ENCODE results near the gene ARMH4.

The ARMH4 gene

DNA sequence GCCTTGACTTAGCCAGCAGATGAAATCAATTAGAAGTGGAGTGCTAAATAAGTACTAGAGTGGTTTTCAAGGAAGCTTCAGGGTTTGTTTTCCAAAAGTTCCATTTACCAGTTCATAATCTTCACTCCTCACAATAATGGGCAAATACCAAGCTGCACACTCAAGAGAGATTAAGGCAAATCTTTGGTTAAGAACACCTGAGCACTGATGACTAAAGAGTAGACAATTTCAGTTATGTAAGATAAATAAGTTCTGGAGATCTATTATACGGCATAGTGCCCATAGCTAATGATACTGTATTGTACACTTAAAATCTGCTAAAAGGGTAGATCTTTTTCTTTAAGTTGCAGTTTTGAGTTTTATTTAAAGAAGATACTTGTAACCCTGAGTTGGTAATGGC lies 125.0 kb downstream of the ARMH4 start:
- no peak for DNase-seq

DNA sequence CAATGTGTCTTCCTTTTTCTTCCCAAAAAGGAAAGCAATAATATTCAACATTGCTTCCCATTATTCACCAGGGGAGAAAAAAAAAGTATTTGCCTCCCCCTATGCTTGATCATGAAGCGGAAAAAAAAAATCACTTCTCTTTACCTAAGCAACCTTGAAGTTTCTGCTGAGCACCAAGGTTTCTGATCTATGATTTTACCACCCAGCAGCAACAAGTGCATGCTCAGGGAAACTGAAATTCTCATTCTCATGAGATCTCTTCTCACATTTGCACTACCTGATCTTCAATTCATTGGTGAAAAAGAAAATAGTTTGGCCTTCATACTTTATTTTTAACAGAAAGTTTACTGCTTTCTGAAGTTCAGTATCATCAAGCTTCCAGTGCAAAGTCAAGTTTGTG lies 125.8 kb downstream of the ARMH4 start:
- DNase-seq: no peak

DNA sequence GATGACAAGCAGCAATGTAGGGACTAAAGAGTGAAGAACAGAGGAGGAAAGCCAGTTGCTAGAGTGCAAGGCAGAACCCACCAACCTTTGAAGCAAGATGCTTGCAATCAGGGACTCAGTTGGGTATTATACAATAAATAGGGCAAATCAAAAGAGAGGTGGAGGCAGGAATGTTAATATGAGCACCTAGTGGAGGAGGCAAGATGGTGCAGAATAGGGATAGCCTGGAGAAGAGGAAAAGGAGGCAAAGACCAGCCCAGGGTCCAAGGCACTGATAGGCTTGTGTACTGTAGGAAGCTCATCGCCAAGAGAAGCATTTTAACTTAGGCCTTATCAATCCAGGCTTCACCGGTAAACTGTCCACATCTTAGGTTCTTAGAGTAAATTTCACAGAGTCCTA lies 137.2 kb downstream of the ARMH4 start:
- DNase-seq: no peak

DNA sequence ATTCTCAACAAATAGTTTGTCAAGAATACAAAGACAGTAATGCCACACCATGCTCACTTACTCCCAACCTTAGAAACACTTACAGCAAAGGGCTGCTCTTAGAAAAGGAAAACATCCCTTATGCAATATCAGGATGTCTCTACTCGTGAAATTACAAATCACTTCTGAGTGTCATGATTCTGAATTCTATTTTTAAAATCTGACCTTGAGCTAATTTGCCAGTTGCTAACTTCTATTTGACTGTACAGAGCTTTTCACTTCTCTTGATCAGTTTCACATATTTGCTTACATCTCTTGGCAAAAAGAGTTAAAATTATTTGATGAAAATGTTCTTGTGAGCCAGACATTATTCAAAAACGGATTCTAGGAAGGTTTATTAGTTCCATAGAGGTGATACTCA lies 149.4 kb downstream of the ARMH4 start:
- DNase-seq: no peak

DNA sequence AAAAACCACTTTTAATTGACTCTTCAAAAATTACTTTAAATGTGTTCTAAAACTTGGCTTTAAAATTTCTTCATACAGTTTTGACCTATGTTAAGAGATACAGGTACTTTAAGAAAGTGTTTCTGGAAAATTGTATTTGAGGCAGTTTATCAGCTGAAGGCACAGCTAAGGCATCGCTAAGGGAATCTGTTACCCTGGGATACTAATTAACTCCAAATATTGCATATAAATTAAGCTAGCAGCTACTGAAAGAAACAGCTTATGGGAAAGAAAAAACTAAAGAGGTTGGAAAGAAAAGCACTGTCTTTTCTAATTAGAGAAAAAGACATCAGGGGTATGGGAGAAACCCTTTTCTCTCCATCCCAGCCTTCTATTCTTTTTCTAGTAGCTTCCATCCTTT lies 152.0 kb downstream of the ARMH4 start:
- no peak for DNase-seq

DNA sequence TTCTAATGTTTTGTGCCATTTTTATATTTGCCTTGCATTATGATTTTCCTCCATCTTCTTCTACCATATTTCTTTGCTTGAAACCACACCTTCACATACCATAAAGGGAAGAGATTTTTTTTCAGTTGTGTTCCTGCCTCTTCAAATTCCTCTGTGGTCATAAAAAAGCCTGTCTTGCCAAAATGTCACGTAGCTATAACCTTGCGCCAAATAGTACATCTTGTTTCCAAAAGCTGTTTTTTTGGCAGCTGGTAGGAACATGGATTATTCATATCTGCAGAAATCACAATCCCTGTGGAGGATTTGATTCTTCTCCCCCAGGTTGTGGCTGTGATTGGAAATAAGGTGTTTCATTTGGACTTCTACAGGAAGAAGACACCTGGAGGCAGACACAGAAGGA lies 152.5 kb downstream of the ARMH4 start:
- DNase-seq: no peak

DNA sequence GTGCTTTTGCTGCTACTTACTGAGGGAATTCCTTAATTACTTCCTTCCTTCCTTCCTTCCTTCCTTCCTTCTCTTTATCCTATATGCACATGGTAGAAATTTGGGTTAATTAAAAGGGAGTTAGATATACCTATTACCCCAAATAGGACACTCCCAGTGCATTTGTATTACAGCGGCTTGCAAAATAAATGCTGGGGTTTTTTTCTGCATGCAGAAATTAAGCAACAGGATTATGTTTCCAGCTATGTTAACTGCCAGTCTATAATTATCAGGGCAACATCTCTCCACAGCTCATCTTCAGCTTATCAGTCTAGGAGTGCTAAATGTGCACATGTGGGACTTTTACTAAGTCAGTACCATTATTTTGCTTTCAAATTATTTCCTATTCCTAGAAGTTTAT lies 153.2 kb downstream of the ARMH4 start:
- DNase-seq: no peak

DNA sequence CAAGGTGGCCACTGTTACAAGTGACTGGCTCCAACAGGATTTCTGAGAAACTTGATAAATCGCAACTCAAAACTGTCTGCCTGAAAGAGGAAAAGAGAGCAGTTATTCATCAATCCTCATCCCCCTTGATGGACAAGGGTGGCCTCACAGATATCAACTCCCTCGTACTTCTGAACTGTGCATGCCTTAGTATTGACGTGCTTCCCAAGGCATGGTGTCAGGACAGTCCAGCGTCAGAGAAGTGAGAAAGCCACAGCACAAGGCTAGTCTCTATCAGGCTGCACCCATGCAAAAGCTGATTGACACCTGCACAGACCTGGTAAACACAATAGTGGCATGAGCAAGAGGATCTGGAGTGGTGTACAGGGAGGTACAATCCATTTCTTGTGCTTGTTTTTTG lies 160.7 kb downstream of the ARMH4 start:
- no peak for DNase-seq

DNA sequence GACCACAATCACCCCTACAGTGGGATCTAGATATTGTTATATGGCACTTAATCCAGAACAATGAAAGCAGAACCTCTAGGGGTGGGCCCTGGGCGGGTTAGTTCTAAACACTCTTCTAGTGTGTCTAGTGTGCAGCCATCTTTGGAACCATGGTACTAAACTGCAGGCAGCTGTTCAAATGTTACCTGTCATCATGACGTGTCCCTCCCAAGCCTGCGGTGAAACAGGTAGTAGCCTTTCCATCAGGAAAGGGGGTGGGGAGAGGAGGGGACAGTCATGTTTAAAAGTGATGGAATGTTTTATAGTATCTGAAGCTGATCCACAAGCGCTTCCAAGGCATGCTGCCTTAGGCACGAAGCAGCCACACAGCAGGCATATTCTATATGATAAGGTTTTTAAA lies 163.6 kb downstream of the ARMH4 start:
- DNase-seq: no peak

DNA sequence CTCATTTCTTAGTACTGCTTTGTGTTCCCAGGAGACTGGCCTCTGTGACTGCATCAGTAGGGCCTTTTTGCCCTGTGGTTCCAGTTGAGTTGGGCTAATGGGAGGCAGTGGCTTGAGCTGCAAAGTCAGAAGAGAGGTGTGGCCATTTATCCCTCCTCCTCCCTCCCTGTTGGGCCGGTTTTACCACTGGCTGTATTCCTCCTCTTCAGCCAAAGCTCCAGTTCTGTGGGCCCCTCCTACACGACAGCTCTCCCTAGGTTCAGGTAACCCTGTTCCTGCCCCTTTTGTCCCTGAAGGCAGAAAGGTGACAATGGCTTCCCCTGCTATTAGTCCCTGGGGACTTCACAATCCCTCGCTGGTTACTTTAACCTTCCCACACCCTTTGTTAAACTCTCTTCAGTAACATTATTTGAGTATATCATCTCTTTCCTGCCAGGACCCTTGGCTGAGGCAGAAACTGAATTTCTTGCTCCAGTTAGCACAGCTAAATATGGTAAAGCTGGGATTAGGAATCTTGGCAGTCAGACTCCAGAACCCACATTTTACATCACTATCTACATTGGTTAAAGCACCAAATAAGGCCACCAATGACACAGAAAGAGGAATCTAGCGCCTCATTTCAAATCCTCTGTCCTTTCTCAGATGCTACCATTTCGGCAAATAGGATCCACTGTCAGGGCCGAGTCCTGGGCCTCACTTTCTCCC lies 164.3 kb downstream of the ARMH4 start:
- DNase-seq: no peak

DNA sequence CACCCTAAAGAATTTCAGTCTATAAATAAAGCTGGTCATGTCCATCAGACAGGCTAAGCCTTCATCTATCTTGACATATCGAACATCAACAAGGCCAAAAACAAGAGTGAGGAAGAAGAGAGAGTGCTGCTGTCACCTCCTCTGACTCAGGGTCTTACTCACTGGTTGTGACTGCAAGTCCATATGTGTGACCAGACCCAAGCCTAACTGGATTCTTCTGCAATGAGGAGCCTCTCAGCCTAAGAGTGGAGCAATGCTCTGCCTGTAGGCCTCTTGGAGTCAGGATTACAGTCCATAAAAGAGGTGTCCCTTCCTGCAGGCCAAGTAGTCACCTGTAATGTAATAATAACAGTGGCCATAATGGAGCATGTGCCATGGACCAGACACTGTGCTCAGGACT lies 165.0 kb downstream of the ARMH4 start:
- no peak for DNase-seq

DNA sequence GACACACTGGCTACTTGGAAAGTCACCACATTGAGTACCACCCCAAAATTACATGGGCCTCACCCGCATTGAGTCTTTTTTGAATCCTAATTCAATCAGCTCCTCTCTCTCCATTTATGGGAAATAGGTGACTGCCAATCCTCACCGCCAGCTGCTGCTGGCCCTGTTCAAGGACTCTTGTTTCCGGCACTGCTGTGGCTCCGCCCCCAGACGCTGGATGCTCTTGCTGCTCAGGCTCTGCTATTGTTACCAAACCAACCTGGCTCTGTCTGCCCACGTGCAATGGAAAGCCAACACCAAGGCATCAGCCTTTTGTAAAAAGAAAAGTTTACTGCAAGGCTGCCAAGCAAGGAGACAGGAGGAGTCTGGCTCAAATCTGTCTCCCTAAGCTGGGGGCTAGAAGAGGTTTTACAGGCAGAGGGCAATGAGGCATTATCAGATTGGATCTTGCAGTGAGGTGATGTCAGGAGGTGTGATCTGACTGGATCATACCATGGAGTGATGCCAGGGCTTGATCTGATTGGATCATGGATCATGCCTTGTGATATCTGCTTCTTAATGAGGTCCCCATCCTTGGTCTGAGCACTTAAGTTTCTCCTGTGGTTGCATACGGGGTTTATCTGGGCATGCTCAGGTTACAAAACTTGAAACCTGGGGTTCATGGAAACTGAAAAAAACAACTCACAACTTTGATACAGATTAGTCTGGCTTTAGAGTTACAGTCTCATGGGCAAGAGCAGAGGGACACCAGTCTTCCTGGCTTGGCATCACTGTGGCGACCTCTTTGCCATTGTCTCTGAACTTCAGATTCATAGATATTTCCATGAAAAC lies 169.0 kb downstream of the ARMH4 start:
- no peak for DNase-seq

DNA sequence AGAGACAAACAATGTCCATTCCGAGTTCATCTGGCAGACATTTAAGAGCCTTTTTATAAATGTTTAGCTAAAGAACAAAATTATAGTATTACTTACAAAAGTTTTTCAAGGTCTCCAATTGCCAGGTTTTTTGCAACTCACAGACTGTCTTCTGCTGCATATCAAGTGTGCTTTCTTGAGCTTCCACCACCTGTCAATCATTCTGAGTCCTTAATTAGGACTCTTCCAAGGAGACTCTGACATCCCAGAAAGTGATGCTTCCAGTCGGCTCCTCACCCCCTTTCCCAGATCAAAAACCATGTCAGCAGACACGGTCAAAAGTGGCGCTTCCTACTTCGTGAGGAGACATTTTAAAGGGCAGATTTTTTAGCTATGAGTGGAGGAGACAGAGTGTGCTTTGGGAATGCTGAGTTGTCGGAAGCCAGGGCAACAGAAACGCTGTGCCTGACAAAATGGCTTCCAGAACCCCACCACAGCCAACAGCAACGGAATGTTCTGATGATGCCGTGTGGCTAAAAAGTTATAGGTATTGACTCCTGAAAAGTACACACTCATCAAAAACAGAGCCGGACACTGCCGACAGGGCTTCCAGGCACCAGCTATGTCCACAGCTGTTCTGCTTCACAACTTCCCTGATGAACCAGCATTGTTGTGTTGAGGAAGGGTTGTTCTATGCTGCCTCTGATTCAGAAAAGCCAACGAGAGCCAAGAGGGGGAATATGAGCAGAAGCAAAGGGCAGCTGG lies 170.0 kb downstream of the ARMH4 start:
- no peak for DNase-seq

DNA sequence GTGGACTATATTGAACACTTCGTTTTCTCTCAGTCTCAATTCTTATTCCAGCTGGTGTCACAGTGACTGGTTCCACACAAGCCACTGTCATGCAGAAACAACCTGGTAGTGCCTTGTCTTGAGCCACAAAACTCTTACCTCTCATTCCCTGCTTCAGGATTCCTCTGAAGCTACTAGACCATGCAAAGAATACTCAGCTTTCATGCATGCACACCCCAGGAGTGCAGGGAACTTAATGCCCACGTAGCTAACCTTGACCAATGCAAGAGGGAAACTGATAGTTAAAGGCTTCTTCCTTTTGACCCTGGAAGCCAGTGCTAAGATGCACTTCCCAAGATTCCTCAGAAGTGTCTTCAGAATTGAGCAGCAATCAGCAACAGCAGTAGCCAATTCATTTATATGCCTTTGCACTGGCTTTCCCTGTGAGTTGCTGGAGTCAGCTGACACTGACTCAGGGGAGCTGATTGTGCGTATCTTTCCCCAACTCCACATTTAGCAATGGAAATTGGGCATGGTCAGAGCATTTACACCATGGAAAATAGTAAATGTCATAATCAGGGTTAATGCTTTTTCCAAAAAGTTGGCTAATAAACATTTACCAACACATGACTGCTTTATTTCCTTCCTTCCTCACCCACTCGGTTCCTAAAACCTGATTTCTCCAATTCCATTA lies 172.5 kb downstream of the ARMH4 start:
- no peak for DNase-seq

DNA sequence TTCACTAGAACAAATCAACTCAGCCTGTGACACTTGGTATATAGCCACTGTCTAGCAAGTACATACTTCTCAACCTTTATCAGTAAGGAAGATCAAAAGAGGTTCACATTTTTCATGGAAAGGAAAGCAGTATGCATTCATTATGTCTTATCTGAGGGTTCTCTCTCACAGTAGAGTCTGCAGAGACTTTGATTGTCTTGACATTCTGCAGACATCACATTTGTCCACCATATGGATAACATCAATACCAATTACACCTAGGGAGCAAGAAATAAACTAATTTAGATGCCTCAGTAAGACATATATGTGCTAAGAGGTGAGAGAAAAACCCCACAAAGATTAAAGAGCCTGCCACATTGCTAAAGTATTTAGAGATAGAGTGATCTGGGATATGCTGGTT lies 175.3 kb downstream of the ARMH4 start:
- DNase-seq: no peak

DNA sequence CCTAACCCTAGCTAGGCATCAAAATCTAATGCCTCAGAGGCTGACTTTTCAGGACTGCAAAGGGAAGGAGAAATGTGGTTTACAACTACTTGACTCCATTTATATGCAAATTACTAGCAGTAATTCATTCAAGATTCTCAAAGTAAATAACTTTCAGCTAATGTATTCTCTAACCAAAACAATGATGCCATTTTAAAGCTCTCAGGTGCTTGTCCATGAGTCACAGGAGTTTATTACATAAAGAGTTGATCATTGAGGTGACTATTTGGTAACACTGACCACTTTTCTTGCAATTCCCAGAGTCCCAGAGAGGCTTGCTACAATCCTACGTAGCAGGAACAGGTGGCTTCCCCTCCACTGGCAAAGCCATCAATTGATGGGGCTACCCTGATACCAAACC lies 177.1 kb downstream of the ARMH4 start:
- no peak for DNase-seq

DNA sequence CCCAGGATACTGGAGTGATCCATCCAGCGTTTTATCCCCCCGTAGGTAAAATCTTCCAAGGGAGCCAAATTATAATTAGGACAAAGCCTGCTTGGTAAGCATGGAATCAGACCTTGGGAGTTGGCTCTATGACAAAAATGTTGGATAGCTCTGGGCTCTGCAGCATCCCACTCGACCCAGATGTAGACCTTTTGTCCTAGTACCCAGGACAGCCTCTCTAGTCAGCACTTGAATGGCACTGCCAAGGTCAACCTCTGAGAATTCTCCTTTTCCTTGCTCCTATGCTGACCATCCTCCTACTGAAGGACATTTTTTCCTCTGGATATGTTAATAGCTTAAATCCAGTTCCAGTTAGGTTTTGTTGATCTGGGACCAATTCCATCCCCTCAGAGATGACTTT lies 181.4 kb downstream of the ARMH4 start:
- no peak for DNase-seq

DNA sequence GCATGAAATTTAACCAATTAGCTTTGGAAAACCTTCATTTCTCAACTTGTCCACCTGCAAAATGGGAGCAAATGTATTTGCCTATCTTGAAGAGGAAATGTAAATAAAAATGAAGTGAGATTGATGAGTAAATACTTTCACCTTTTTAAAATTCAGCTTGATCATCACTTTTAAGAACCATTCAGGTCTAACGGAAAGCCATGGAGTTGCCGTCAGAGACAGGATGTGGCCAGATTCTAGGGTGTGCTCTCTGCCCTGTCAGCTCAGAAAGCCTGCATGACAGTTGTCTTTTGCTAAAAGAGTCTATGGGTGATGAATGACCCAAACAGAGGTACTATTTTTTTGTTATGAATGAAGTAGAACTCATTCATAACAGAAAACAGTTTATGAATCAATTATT lies 181.8 kb downstream of the ARMH4 start:
- no peak for DNase-seq

DNA sequence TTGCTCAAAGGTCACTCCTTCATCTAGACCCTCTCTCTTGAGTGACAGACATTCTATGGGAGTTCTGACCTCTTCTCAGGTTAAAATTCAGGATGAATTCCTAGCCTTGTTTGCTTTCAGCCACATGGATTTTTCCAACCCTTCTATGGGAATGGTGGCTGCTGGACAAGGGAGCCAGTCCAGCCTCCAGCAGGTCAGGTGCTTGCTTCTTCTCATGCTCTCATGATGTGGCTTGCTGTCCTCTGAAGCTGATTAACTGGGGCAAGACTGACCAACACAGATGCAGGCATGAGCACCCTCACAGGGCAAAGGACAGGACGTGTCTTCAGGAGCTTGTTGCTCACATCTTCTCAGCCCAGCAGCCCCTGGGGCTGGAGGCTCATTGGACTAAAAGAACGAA lies 188.9 kb downstream of the ARMH4 start:
- no peak for DNase-seq

DNA sequence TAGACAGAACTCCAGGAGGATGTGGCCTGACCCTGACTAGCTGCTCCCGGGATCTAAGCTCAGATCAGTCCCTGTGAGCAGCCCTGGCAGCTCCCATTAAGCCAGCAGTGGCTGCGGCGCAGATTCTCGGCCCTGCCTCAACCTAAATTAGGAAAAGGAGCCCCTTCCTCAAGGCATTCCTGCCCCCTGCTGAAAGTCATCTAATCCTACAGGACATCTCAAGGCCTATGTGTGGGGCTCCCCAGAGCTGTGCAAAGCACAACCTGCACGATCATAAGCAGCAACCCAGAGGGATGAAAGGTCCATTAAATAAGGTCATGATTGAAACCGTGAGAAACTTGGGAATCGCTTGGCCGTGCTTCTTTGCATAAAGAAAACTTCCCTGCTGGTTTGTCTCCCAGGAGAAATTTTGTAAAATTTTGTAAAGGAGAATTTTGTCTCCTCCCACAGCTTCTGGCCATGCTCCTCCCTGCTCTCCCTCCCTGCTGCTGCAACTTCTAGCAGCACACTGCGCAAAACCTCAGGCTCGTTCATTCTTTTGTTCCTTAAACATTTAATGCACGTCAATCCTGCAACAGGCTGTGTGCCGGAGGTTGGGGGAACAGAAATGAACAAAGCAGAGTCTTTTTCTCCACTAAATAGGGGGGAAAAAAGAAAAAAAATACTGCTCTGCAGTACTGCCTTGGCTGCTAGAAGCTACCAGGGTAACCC lies 189.5 kb downstream of the ARMH4 start:
- no peak for DNase-seq

DNA sequence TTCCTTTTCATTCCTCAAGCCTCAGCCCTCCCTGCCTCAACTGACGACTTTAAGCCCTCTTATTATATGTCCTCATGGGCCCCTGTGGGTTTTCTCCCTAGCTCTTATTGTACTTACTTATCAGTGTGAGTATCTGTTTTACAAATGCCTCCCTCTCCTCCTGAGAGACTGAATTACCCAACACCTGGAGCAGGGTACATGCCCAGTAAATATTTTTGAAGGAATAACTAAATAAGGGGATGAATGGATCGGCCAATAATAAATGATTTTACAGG lies 190.3 kb downstream of the ARMH4 start:
- DNase-seq: no peak

DNA sequence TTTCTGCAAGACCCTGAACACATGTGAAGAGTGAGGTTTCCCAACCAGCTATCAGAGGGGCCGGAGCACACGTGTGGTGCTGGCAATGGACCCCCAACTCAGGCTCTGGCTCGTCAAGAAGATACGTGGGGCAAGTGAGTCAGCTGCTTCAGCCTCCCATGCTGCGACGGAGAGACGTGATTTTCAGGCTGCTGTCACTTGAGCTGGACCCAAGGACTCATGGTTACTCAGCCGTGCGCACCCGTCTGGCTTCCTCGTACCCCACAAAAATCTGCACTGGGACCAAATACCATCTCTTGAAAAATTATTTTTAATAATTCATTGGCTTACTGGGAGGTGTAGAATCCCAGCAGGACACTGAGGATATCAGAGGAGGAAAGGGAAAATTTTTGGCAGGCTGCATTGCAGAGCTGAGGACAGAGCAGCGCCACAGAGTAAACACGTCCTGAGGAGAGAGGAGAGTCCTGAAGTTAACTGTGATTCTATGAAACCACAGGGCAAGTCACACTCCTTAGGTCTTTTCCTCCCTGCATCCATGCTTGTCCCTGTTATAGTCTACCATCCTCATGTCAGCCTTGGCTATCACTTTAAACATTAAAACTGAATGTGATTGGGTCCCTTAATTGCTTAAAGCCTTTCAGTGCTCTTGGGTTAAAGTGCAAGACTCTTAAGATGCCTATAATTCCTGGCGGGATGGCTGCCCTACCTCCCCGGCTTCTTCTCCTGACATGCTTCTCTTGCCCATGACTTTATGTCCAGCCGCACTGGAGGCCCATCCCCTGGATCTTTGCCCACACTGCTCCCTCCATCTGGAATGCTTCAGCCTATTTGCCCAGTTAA lies 190.8 kb downstream of the ARMH4 start:
- DNase-seq: no peak
